ENCODE data around the gene LMX1A. TPM values are rescaled to one million over a fixed set of nuclear protein-coding genes. Genes with fewer than 3 reads are reported as not detected.

The LMX1A gene
- total and polyA plus RNA-seq, 2 experiments from 2014 or later = not detected

DNA sequence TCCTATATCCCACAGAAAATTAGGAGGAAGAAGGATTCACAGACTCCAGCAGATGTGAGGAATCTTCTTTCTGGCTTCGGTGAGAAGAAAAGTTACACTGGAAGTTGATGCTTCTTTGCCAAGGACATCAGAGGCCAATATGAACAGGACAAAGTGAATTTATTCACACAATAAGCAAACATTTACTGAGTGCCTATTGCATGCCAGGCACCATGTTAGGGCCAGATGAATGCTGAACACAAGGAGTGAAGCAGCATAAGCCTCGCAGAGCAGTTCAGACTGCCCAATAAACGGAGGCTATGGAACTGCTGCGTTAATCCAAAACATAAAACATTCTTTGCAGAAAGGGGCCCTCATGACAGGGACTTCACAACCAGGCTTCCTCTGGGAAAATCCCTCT is 114.6 kb downstream of the LMX1A start:
- DNase-seq (ENCODE audit: low spot score) (no peak), ATAC-seq (no peak)
- Histone ChIP-seq H3K36me3 (ENCODE audit: insufficient read depth) (no peaks in the 10 kb centered on the region), H3K4me3 (no peak overlapping the region), H3K27ac (ENCODE audit: low read depth) (no peak overlapping the region), H3K4me1 (ENCODE audit: insufficient read depth) (no peaks in the 10 kb centered on the region), H3K9me2 (ENCODE audit: insufficient read depth) (no peaks in the 10 kb centered on the region), H3K79me2 (replicated peaks; ENCODE audit: insufficient read depth) (no peaks in the 10 kb centered on the region), H3F3A (replicated peaks; ENCODE audit: low read depth) (no peaks in the 10 kb centered on the region), H3K4me2 (no peak overlapping the region), H4K20me1 (replicated peaks; ENCODE audit: insufficient read depth) (no peaks in the 10 kb centered on the region), H2AFZ (no peak overlapping the region), H3K27me3 (ENCODE audit: insufficient read depth) (peaks cover 42% of the 10 kb centered on the region)
- no peaks in the 10 kb centered on the region for H3K9me3 Mint-ChIP-seq
- TF ChIP-seq POLR2AphosphoS5 (IDR thresholded peaks at IDR 0.05; ENCODE audit: low read depth) = no peak
- TF ChIP-seq JUNB (IDR thresholded peaks at IDR 0.05; ENCODE audit: unreplicated experiment) = no peak
- no peak for TF ChIP-seq ETS1 (IDR thresholded peaks at IDR 0.05)
- no peak for TF ChIP-seq ZNF331 (CRISPR knock-in tag; IDR thresholded peaks at IDR 0.05; ENCODE audit: low read depth)
- TF ChIP-seq ZNF462 (CRISPR knock-in tag; IDR thresholded peaks at IDR 0.05) = no peak
- TF ChIP-seq EZH2 (IDR thresholded peaks at IDR 0.05; ENCODE audit: low read depth, unreplicated experiment) = no peak
- TF ChIP-seq ZNF114 (CRISPR knock-in tag; IDR thresholded peaks at IDR 0.05) = no peak
- TF ChIP-seq, protein P1, sequence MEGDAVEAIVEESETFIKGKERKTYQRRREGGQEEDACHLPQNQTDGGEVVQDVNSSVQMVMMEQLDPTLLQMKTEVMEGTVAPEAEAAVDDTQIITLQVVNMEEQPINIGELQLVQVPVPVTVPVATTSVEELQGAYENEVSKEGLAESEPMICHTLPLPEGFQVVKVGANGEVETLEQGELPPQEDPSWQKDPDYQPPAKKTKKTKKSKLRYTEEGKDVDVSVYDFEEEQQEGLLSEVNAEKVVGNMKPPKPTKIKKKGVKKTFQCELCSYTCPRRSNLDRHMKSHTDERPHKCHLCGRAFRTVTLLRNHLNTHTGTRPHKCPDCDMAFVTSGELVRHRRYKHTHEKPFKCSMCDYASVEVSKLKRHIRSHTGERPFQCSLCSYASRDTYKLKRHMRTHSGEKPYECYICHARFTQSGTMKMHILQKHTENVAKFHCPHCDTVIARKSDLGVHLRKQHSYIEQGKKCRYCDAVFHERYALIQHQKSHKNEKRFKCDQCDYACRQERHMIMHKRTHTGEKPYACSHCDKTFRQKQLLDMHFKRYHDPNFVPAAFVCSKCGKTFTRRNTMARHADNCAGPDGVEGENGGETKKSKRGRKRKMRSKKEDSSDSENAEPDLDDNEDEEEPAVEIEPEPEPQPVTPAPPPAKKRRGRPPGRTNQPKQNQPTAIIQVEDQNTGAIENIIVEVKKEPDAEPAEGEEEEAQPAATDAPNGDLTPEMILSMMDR (conservative IDR thresholded peaks at IDR 0.05; ENCODE audit: low read depth in 2 of 2) = no peak
- TF ChIP-seq EZH2phosphoT487 (IDR thresholded peaks at IDR 0.05; ENCODE audit: unreplicated experiment) = no peak
- TF ChIP-seq STAT1 (IDR thresholded peaks at IDR 0.05; ENCODE audit: unreplicated experiment) = no peak
- no peak for TF ChIP-seq NANOG (IDR thresholded peaks at IDR 0.05; ENCODE audit: borderline replicate concordance)
- H3K36me3 Mint-ChIP-seq (ENCODE audit: low read depth) = no peaks in the 10 kb centered on the region
- no peaks in the 10 kb centered on the region for H3K4me1 Mint-ChIP-seq
- H3K4me3 Mint-ChIP-seq = no peak overlapping the region
- no peak overlapping the region for H3K27ac Mint-ChIP-seq
- H3K27me3 Mint-ChIP-seq (ENCODE audit: insufficient read depth, low read depth, poor library complexity) = peaks cover 11% of the 10 kb centered on the region

Measured in GM23338 (cell line).